Brain microvascular endothelial cell (primary cell): ENCODE results near the gene PPP2R1B.

ENCODE experiments used
- DNase-seq: peaks from one replicate; pipeline ENCODE4 v3.0.0-alpha.2; 2020
- H3K27ac ChIP-seq: fragments of 250-450 bp; sonication (Bioruptor Pico); 2 replicates; pipeline ENCODE4 v1.5.1; 2020; ENCODE audit warnings: mild to moderate bottlenecking, moderate library complexity
- H3K27me3 ChIP-seq: fragments of 250-450 bp; sonication (Bioruptor Pico); replicated peaks from 2 replicates; pipeline ENCODE4 v1.5.1; 2020; ENCODE audit warnings: mild to moderate bottlenecking
- H3K36me3 ChIP-seq: fragments of 250-450 bp; sonication (Bioruptor Pico); replicated peaks from 2 replicates; pipeline ENCODE4 v1.5.1; 2020; ENCODE audit warnings: mild to moderate bottlenecking
- H3K4me3 ChIP-seq: 2 replicates; pipeline ENCODE4 v1.5.1; 2011; ENCODE audit warnings: low read depth, mild to moderate bottlenecking, control low read depth, low read length, moderate library complexity
- in situ Hi-C: cut with HindIII; loops from 2 replicates; pipeline ENCODE4 v1.10.0; 2017; ENCODE audit warnings: low sequenced_read_pairs, low pct_ligation_motif_present
- TF ChIP-seq, protein P1 (sequence below): IDR thresholded peaks from 2 replicates; pipeline ENCODE4 v1.5.1; 2011; ENCODE audit warnings: low read depth, mild to moderate bottlenecking, moderate library complexity, low read length, control low read depth, inconsistent platforms; ENCODE audit errors: missing control alignments

Gene PPP2R1B

DNA sequence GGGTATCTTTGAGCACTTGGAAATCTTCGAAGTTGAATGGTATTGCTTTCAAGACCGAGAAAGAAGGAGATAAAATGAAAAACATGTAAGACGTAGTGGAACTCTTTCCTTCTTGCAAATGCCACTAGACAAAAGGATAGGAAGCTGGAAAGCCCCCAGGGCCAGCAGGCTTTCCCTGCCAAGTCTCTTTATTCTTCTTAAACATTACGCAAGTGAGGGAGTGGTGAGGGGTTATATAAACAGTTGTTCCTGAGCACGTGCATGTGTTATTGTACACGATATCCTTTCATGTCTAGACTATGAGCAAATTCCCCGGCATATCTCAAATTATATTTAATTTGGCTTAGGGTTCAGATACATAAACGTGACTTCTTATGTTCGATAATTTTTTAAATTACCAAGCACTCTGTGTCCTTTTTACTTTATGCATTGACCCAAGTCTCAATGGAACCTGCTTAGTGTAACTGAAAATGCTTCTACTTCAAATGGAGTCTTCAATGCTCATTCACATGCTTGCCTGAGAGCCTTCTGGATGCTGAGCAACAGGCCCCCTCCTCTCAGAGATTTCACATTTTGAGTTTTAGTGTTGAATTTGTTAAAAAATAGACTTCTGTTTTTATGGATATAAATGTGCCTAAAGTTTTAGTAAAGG, 59.0 kb downstream of the PPP2R1B start:
- Histone ChIP-seq H3K27me3 (no peaks in the 10 kb centered on the region), H3K27ac (peak overlapping the region; percentile 44), H3K4me3 (no peak overlapping the region), H3K36me3 (peaks cover 24% of the 10 kb centered on the region)
- in situ Hi-C loops, result no loop called here
- DNase-seq, result peak; percentile 77
- TF ChIP-seq, protein P1, sequence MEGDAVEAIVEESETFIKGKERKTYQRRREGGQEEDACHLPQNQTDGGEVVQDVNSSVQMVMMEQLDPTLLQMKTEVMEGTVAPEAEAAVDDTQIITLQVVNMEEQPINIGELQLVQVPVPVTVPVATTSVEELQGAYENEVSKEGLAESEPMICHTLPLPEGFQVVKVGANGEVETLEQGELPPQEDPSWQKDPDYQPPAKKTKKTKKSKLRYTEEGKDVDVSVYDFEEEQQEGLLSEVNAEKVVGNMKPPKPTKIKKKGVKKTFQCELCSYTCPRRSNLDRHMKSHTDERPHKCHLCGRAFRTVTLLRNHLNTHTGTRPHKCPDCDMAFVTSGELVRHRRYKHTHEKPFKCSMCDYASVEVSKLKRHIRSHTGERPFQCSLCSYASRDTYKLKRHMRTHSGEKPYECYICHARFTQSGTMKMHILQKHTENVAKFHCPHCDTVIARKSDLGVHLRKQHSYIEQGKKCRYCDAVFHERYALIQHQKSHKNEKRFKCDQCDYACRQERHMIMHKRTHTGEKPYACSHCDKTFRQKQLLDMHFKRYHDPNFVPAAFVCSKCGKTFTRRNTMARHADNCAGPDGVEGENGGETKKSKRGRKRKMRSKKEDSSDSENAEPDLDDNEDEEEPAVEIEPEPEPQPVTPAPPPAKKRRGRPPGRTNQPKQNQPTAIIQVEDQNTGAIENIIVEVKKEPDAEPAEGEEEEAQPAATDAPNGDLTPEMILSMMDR, result no peak

DNA sequence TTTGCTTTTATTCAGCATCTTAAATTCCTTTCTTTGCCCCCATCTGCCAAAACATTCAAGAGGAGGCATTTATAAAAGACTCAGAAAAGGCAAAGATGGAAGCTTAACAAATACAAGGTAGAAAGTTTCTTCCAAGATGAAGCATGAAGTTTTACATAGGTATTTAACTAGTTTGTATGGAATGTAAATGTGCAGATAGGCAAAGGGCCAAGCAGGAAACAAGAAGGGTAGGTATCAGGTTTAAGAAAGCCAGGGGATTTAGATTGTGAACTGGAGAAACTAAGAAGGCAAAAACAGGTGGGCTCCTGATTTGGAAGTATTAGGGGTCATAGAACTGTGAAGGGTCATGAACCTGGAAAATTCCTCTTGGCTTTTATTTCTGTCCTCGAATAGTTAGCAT, 62.6 kb downstream of the PPP2R1B start:
- in situ Hi-C loops, result no loop called here
- TF ChIP-seq, protein P1, result no peak
- Histone ChIP-seq H3K4me3 (no peak overlapping the region), H3K27ac (no peak overlapping the region), H3K36me3 (peaks cover 20% of the 10 kb centered on the region), H3K27me3 (no peaks in the 10 kb centered on the region)
- no peak for DNase-seq

DNA sequence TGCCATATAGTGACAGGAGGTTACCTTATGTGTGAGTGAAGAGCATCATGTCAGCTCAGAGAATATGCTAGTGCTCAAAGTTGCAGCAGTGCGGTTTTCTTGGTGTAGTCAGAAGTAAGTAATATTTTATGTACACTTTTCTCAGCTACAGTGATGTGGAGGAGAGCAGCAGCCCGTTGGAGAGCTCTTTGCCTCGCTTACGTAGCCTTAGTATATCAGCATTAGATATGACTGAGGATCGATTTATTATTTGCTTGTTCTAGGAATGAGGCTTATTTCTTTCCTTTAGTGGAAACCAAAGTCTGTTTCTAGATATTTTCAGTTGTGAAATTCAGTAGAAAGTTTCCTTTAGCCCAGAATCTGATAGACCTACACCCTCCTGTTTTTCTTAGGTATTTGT, 63.6 kb downstream of the PPP2R1B start:
- peaks cover 20% of the 10 kb centered on the region for H3K36me3 ChIP-seq

DNA sequence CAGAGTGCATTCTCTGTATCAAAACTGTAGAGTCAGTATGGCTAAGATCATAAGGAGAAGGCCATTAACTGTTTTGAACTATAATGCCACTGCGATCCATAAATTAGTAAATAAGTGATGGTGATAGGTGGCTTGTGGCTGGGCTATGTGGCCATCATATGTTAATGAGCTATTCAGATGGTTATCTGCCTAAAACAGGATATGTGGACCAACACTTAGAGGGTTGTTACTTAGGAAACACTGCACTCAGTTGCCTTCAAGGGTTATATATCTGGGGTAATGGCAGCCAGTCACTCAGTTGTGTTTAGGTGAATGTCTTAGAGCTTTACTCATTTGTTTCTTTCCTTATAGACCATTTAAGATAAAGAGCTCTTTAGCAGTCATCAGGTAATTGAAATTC, 66.0 kb downstream of the PPP2R1B start:
- Histone ChIP-seq H3K36me3 (peaks cover 15% of the 10 kb centered on the region), H3K27ac (no peak overlapping the region), H3K27me3 (no peaks in the 10 kb centered on the region), H3K4me3 (no peak overlapping the region)
- in situ Hi-C loops, result no loop called here
- no peak for DNase-seq
- TF ChIP-seq, protein P1, result no peak

More for the DNA sequence above, 63.6 kb downstream of the PPP2R1B start:
- Histone ChIP-seq H3K27me3 (no peaks in the 10 kb centered on the region), H3K4me3 (no peak overlapping the region), H3K27ac (no peak overlapping the region)
- TF ChIP-seq, protein P1, result no peak
- no peak for DNase-seq
- in situ Hi-C loops, result no loop called here

DNA sequence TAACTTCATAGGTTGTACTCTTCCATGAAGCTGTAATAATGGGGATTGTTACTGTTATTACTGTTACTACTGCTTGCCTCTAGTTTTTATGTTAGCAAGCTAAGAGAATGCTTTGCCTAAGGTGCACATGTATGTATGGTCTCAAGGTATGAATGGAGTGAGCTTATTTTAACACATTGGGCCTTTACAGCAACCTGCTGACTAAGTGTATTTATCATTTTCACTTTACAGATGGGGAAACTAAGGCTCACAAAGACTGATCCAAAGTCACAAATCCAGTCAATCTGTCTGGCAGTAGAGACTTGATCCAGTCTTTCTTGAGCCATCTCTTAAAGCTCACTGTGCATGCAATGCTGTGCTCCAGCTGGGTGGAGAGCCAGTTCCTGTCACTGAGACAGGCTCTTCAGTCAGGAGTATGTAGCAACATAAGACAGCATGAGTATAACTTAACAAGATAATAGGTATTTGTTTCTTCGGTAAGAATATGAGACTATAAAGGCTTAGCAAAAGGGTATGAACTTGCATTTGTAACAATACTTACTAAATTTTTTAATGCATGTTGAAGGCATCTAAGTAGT, 66.5 kb downstream of the PPP2R1B start:
- no peak for DNase-seq
- in situ Hi-C loops, result no loop called here
- H3K36me3 ChIP-seq, result peaks cover 11% of the 10 kb centered on the region
- H3K27ac ChIP-seq, result no peak overlapping the region
- TF ChIP-seq, protein P1, result no peak
- no peaks in the 10 kb centered on the region for H3K27me3 ChIP-seq
- H3K4me3 ChIP-seq, result no peak overlapping the region
